Fibroblast of lung (primary cell): ENCODE measurements around the gene RHBDF2. TPM values are rescaled to one million over a fixed set of nuclear protein-coding genes. Genes with fewer than 3 reads are reported as not detected.

Source experiments
- DNase-seq, 2 donors: peaks; one replicate each; pipeline versions ENCODE4 v3.0.0 to v3.0.0-alpha.2; 2010; ENCODE audit warnings: low read depth in 2 of 2
- H2AFZ ChIP-seq: 2 replicates; pipeline ENCODE4 v1.5.1; 2012; ENCODE audit warnings: low read length, control low read depth, inconsistent platforms
- H3K27ac ChIP-seq: 2 replicates; pipeline ENCODE4 v1.5.1; 2011; ENCODE audit warnings: low read length, control low read depth; ENCODE audit not compliant: insufficient read depth
- H3K27me3 ChIP-seq: 2 replicates; pipeline ENCODE4 v1.5.1; 2011; ENCODE audit warnings: mild to moderate bottlenecking, low read length; ENCODE audit not compliant: control insufficient read depth, insufficient read depth
- H3K36me3 ChIP-seq: 2 replicates; pipeline ENCODE4 v1.5.1; 2011; ENCODE audit warnings: low read length; ENCODE audit not compliant: control insufficient read depth, insufficient read depth
- H3K4me1 ChIP-seq: 2 replicates; pipeline ENCODE4 v1.5.1; 2011; ENCODE audit warnings: low read length; ENCODE audit not compliant: control insufficient read depth, insufficient read depth; ENCODE audit errors: extremely low read depth
- H3K4me2 ChIP-seq: 2 replicates; pipeline ENCODE4 v1.5.1; 2011; ENCODE audit warnings: low read length, control low read depth; ENCODE audit not compliant: insufficient read depth; ENCODE audit errors: extremely low read depth
- H3K4me3 ChIP-seq, 4 experiments: fragments of 200-600 bp in 1 of 4; sonication (generic) in 1 of 4; replicated peaks in 1 of 4; 2 replicates each; pipeline ENCODE4 v1.5.1; 2011 to 2016; ENCODE audit warnings: low read length in 4 of 4, low read depth in 3 of 4, mild to moderate bottlenecking in 3 of 4, control low read depth in 2 of 4, inconsistent platforms in 1 of 4, mixed read lengths in 1 of 4; ENCODE audit not compliant: insufficient read depth in 1 of 4; ENCODE audit errors: control extremely low read depth in 1 of 4
- H3K79me2 ChIP-seq: 2 replicates; pipeline ENCODE4 v1.5.1; 2012; ENCODE audit warnings: mild to moderate bottlenecking, low read length, inconsistent platforms; ENCODE audit not compliant: control insufficient read depth, insufficient read depth
- H3K9ac ChIP-seq: 2 replicates; pipeline ENCODE4 v1.5.1; 2011; ENCODE audit warnings: mild to moderate bottlenecking, low read length, control low read depth; ENCODE audit not compliant: insufficient read depth
- H3K9me3 ChIP-seq: 2 replicates; pipeline ENCODE4 v1.5.1; 2012; ENCODE audit warnings: low read depth, low read length; ENCODE audit not compliant: control insufficient read depth, insufficient read depth
- H4K20me1 ChIP-seq: 2 replicates; pipeline ENCODE4 v1.5.1; 2011; ENCODE audit warnings: low read length; ENCODE audit not compliant: control insufficient read depth, insufficient read depth; ENCODE audit errors: extremely low read depth
- EZH2 ChIP-seq: IDR thresholded peaks from 2 replicates; pipeline ENCODE4 v1.5.1; 2012; ENCODE audit warnings: low read length, control low read depth, mild to moderate bottlenecking; ENCODE audit errors: missing control alignments
- polyA plus RNA-seq, 2 donors: library from polyadenylated mRNA; depleted of rRNA in 1 of 2; stranded (reverse) in 1 of 2; unstranded in 1 of 2; fragments of >200 nt; gene quantifications; 2 replicates each; pipeline ENCODE4 v1.2.1, GENCODE V29; 2011 to 2012; ENCODE audit warnings: missing spikeins in 1 of 2
- total RNA-seq: library from RNA; depleted of rRNA; stranded (reverse); fragments of >200 nt; gene quantifications from 2 replicates; pipeline ENCODE4 v1.2.1, GENCODE V29; 2014
- TF ChIP-seq, protein P1 (sequence below), 2 donors: IDR thresholded peaks in 1 of 2; conservative IDR thresholded peaks in 1 of 2; 1 replicate in 1 of 2; 2 replicates in 1 of 2; pipeline ENCODE4 v1.5.1; 2011 to 2012; ENCODE audit warnings: low read length in 2 of 2, control low read depth in 1 of 2, inconsistent platforms in 1 of 2, low read depth in 1 of 2, mild to moderate bottlenecking in 1 of 2

Gene RHBDF2
- total and polyA plus RNA-seq, 2 donors (not counting 1 experiment from before 2014, with no cell fraction given): 0.94 to 5.1 TPM

DNA sequence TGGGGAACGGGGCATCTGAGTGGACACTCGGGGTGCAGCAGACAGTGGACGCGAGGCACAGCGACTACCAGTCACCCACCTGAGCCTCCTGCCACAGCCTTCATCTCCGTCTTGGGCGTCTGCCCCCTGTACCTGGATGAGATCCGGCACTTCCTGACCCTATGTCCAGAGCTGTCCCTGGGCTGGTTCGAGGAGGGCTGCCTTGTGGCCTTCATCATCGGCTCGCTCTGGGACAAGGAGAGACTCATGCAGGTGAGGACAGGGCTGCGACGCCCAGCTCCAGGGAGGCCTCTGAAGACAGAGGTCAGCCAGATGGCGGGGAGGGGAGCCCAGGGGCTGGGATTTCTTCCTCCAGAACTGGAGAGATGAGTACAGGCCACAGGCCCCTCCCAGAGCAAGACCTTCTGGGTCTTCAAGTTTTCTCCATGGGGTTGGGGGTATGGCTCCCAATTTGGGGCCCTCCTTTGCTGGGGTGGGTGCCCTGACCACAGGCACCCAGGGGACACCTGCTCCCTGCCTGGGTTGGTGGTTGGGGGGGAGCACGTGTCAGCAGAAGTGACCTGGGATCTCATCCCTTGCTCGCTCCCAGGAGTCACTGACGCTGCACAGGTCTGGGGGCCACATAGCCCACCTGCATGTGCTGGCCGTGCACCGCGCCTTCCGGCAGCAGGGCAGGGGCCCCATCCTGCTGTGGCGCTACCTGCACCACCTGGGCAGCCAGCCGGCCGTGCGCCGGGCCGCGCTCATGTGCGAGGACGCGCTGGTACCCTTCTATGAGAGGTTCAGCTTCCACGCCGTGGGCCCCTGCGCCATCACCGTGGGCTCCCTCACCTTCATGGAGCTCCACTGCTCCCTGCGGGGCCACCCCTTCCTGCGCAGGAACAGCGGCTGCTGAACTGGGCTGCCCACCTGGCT, 31.9 kb downstream of the RHBDF2 start:
- H3K27me3 ChIP-seq: no peaks in the 10 kb centered on the region
- TF ChIP-seq, protein P1, sequence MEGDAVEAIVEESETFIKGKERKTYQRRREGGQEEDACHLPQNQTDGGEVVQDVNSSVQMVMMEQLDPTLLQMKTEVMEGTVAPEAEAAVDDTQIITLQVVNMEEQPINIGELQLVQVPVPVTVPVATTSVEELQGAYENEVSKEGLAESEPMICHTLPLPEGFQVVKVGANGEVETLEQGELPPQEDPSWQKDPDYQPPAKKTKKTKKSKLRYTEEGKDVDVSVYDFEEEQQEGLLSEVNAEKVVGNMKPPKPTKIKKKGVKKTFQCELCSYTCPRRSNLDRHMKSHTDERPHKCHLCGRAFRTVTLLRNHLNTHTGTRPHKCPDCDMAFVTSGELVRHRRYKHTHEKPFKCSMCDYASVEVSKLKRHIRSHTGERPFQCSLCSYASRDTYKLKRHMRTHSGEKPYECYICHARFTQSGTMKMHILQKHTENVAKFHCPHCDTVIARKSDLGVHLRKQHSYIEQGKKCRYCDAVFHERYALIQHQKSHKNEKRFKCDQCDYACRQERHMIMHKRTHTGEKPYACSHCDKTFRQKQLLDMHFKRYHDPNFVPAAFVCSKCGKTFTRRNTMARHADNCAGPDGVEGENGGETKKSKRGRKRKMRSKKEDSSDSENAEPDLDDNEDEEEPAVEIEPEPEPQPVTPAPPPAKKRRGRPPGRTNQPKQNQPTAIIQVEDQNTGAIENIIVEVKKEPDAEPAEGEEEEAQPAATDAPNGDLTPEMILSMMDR (conservative IDR thresholded peaks at IDR 0.05 in 1 of 2, IDR thresholded peaks at IDR 0.05 in 1 of 2; ENCODE audit: low read depth in 1 of 2, low read length in 2 of 2): no peak
- no peak for TF ChIP-seq EZH2

DNA sequence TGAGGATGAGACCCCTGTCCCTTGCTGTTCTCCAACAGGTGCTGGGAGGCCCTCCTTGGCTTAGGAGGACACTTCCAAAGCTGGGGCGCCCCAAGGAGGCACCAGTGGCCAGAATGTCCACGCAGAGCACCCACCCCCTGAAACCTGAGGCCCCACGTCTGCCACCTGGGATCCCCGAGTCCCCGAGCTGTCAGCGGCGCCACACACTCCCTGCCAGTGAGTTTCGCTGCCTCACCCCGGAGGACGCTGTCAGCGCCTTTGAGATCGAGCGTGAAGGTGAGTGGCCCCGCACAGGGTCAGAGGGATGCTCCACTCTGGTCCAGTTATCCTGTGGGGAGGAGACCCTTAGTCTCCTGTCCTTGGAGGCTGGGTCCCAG, 32.6 kb downstream of the RHBDF2 start:
- H2AFZ ChIP-seq: no peak overlapping the region
- H3K4me3 ChIP-seq: no peak overlapping the region
- DNase-seq: no peak
- no peak overlapping the region for H3K4me2 ChIP-seq
- no peak overlapping the region for H3K9ac ChIP-seq
- TF ChIP-seq, protein P1 (conservative IDR thresholded peaks at IDR 0.05 in 1 of 2, IDR thresholded peaks at IDR 0.05 in 1 of 2; ENCODE audit: low read depth in 1 of 2, low read length in 2 of 2): no peak
- no peak for TF ChIP-seq EZH2
- no peaks in the 10 kb centered on the region for H3K36me3 ChIP-seq
- no peaks in the 10 kb centered on the region for H3K9me3 ChIP-seq
- no peaks in the 10 kb centered on the region for H3K27me3 ChIP-seq
- no peaks in the 10 kb centered on the region for H3K4me1 ChIP-seq
- no peak overlapping the region for H3K27ac ChIP-seq
- H3K79me2 ChIP-seq: no peaks in the 10 kb centered on the region
- H4K20me1 ChIP-seq: no peaks in the 10 kb centered on the region

More for the DNA sequence above, 31.9 kb downstream of the RHBDF2 start:
- Histone ChIP-seq H3K36me3 (no peaks in the 10 kb centered on the region), H4K20me1 (no peaks in the 10 kb centered on the region), H3K4me3 (no peak overlapping the region), H3K27ac (no peak overlapping the region), H3K9me3 (no peaks in the 10 kb centered on the region), H3K79me2 (no peaks in the 10 kb centered on the region), H3K4me1 (no peaks in the 10 kb centered on the region), H3K4me2 (no peak overlapping the region), H2AFZ (no peak overlapping the region), H3K9ac (no peak overlapping the region)
- DNase-seq: no peak

DNA sequence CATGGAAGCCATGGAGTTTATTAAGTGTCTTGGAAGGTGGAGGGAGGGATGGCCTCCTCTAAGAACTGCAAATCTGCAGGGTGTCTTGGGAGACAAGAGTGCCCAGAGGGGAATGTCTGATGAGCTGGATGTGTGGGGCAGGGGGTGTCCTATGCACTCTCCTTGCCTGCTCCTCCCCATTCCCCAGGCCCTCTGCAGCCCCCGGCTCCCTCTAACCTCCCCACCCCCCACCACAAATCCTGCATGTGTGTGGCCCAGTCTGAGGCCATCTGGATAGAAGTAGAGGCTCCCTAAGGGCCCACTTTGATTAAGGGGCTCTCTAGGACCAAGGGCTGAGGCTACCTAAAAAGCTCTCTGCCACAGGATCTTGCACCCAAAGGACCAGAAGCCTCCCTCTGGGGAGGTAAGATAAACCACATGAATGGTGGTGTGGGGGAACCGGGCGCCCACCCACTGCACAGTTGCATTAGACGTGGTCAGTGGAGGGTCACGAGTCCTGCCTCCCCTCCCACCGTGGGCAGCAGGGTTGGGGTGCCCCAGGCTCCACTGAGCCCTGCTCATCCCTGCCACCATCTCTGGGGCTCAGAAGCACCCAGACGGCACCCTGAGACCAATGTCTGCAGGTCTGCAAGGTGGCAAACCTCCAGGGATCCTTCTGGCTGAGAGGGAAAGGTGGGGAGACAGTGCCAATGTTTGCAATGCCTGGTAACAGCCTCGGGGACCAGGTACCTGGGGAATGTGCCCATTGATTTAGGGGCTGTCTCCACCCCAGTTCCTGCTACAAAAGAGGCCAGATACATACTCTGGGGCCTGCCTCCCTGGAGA, 33.2 kb downstream of the RHBDF2 start:
- Histone ChIP-seq H3K4me3 (no peak overlapping the region), H2AFZ (no peak overlapping the region), H4K20me1 (no peaks in the 10 kb centered on the region), H3K27me3 (no peaks in the 10 kb centered on the region), H3K9me3 (no peaks in the 10 kb centered on the region), H3K27ac (no peak overlapping the region), H3K4me1 (no peaks in the 10 kb centered on the region), H3K79me2 (no peaks in the 10 kb centered on the region), H3K36me3 (no peaks in the 10 kb centered on the region), H3K4me2 (no peak overlapping the region), H3K9ac (no peak overlapping the region)
- no peak for TF ChIP-seq EZH2
- TF ChIP-seq, protein P1 (conservative IDR thresholded peaks at IDR 0.05 in 1 of 2, IDR thresholded peaks at IDR 0.05 in 1 of 2; ENCODE audit: low read depth in 1 of 2, low read length in 2 of 2): no peak
- no peak for DNase-seq
